ENCODE results near the gene KNL1. TPM values are rescaled to one million over a fixed set of nuclear protein-coding genes. Genes with fewer than 3 reads are reported as not detected.

KNL1 gene
- total and polyA plus RNA-seq, 2 of the 8 experiments (the other 6 are each of a cell fraction or from before 2014, with no cell fraction given): 4.4 to 22.5 TPM

DNA sequence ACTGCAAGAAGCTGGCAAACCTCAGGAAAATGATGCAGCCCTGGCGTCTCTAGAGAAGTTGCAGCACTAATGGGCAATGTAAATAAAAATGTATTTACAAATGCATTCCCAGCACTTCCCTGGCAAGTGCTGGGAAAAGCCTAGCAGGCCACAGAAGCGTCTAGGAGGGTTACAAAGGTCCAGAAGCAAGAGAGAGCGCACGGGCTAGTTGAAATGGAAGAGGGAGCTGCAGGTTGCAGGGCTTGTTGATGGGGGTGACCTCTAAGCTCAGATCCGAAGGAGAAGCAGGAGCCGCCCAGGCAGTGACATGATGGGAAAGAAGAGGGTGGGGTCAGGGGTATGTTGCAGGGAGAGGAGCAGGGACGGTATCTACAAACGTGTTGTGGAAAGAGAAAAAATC is 2.7 kb upstream of the KNL1 start:
- POLR2A ChIA-PET (ENCODE audit: partially characterized antibody): interaction anchor here (1.5 kb wide), 2 partner anchors 11 to 27 kb away, joined by 3 to 4 read pairs; partner anchors contain the start of gene CCDC32
- Histone ChIP-seq H3K4me2 (ENCODE audit: insufficient read depth in 1 of 2, low read depth in 2 of 2, low read length in 2 of 2) (peak overlapping the region; percentile 40 to 50), H3K9me3 (ENCODE audit: insufficient read depth in 2 of 2, low read depth in 1 of 2, low read length in 1 of 2) (no peaks in the 10 kb centered on the region), H3K14ac (ENCODE audit: insufficient read length) (no peak overlapping the region), H4K5ac (ENCODE audit: insufficient read length, low read depth, low read length) (peak overlapping the region; percentile 73), H2BK20ac (ENCODE audit: low read length) (no peak overlapping the region), H2AFZ (ENCODE audit: low read length) (peak overlapping the region; percentile 89; the same call in 1 of the 2 replicates), H4K8ac (ENCODE audit: extremely low read depth, insufficient read depth, low read length) (no peak overlapping the region), H3K4me3 (ENCODE audit: extremely low read depth in 1 of 4, insufficient read depth in 2 of 4, low read depth in 3 of 4, low read length in 4 of 4) (peak overlapping the region in 2 of 4 experiments; percentile 14 to 39; a peak in 4 of 8 replicates), H2BK120ac (replicated peaks; ENCODE audit: low read depth, low read length) (no peak overlapping the region), H3K23ac (ENCODE audit: insufficient read length) (no peak overlapping the region), H4K91ac (replicated peaks; ENCODE audit: insufficient read length, low read length) (no peak overlapping the region), H3K79me1 (ENCODE audit: low read depth, low read length) (no peaks in the 10 kb centered on the region), H3K9ac (replicated peaks in 1 of 4; ENCODE audit: extremely low read depth in 1 of 4, low read depth in 3 of 4, low read length in 3 of 4) (peak overlapping the region in 1 of 4 experiments; percentile 7; a peak in 1 of 7 replicates), H3K23me2 (ENCODE audit: low read depth, low read length) (peaks cover 9% of the 10 kb centered on the region; the same call in 1 of the 2 replicates), H3K36me3 (ENCODE audit: control insufficient read depth in 2 of 4, insufficient read depth in 4 of 4, low read length in 3 of 4) (no peaks in the 10 kb centered on the region), H3K79me2 (ENCODE audit: control insufficient read depth in 1 of 2, insufficient read depth in 2 of 2, low read length in 2 of 2) (peaks cover 0 to 8% of the 10 kb centered on the region in 2 experiments; a peak in 2 of 4 replicates), H3K18ac (ENCODE audit: extremely low read depth, low read length) (no peak overlapping the region; the same call in 1 of the 2 replicates), H2BK15ac (ENCODE audit: low read length) (no peak overlapping the region), H3K27me3 (replicated peaks in 1 of 4; ENCODE audit: control insufficient read depth in 3 of 4, extremely low read depth in 1 of 4, insufficient read depth in 3 of 4, low read length in 3 of 4) (no peaks in the 10 kb centered on the region), H3K56ac (replicated peaks; ENCODE audit: insufficient read length, low read depth, low read length) (no peak overlapping the region), H2AK5ac (ENCODE audit: low read depth, low read length) (no peak overlapping the region), H3K27ac (ENCODE audit: low read depth, low read length) (no peak overlapping the region), H3K4ac (replicated peaks; ENCODE audit: insufficient read length, low read depth, low read length) (no peak overlapping the region), H2BK12ac (ENCODE audit: low read depth, low read length) (no peak overlapping the region), H3K4me1 (replicated peaks in 1 of 4; ENCODE audit: control insufficient read depth in 3 of 4, insufficient read depth in 4 of 4, low read length in 3 of 4) (peaks cover 0 to 2% (median 0%) of the 10 kb centered on the region in 4 experiments; a peak in 1 of 7 replicates), H2BK5ac (ENCODE audit: low read depth, low read length) (no peak overlapping the region), H4K20me1 (replicated peaks in 1 of 2; ENCODE audit: control insufficient read depth in 1 of 2, insufficient read depth in 2 of 2, low read length in 2 of 2) (no peaks in the 10 kb centered on the region)
- FAIRE-seq (no peak), DNase-seq (ENCODE audit: low read depth in 1 of 2, low spot score in 2 of 2) (peak in 1 of 2 experiments; percentile 53)
- no peak for TF ChIP-seq RNF2 (IDR thresholded peaks at IDR 0.05; ENCODE audit: borderline replicate concordance, low read depth, low read length, missing control alignments, poor library complexity, severe bottlenecking)
- TF ChIP-seq PHF8 (conservative IDR thresholded peaks at IDR 0.05; ENCODE audit: low read depth, low read length): no peak
- no peak for TF ChIP-seq NANOG (IDR thresholded peaks at IDR 0.05; ENCODE audit: insufficient read depth, low read depth, low read length, poor library complexity, severe bottlenecking)
- TF ChIP-seq, protein P1, sequence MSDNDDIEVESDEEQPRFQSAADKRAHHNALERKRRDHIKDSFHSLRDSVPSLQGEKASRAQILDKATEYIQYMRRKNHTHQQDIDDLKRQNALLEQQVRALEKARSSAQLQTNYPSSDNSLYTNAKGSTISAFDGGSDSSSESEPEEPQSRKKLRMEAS (IDR thresholded peaks at IDR 0.05): no peak
- no peak for TF ChIP-seq RFX5 (IDR thresholded peaks at IDR 0.05; ENCODE audit: borderline replicate concordance, low read depth, low read length)
- no peak for TF ChIP-seq KDM5A (IDR thresholded peaks at IDR 0.05; ENCODE audit: low read length)
- TF ChIP-seq YY1 (IDR thresholded peaks at IDR 0.05; ENCODE audit: low read depth, low read length): no peak
- TF ChIP-seq ZNF274 (IDR thresholded peaks at IDR 0.05; ENCODE audit: borderline replicate concordance, extremely low read depth, low read length): no peak
- TF ChIP-seq TAF1 (IDR thresholded peaks at IDR 0.05; ENCODE audit: low read depth, low read length): no peak
- no peak for TF ChIP-seq JUND (IDR thresholded peaks at IDR 0.05; ENCODE audit: low read length)
- no peak for TF ChIP-seq KDM1A (IDR thresholded peaks at IDR 0.05; ENCODE audit: borderline replicate concordance, low read length)
- CTCF ChIA-PET (ENCODE audit: partially characterized antibody): interaction anchor here (1.0 to 4.8 kb wide), 14 partner anchors 10 to 248 kb away, joined by 3 to 42 read pairs (median 4); partner anchors contain the start of genes RAD51 and RPUSD2
- 44% methylated on average over 8 of the region's 8 CpGs; no CpG with 5 or more reads in 1 of the 2 experiments for WGBS, 2 experiments (ENCODE audit: extremely low coverage in 1 of 2, insufficient coverage in 1 of 2, insufficient read length in 1 of 2, insufficient replicate concordance in 2 of 2, low coverage in 1 of 2, low lambda C conversion rate in 2 of 2, missing lambda C conversion rate in 1 of 2)

Measured in H1 (cell line).